H9 (cell line): ENCODE results near the gene ADAMTS3. TPM values are rescaled to one million over a fixed set of nuclear protein-coding genes. Genes with fewer than 3 reads are reported as not detected.

ENCODE experiments used
- DNase-seq: peaks from one replicate; pipeline ENCODE4 v3.0.0-alpha.2; 2017
- H2AFZ ChIP-seq: one replicate; pipeline ENCODE4 v1.6.1; 2013; ENCODE audit warnings: mild to moderate bottlenecking, low read length, control low read depth, moderate library complexity
- H2AK5ac ChIP-seq: 2 replicates; pipeline ENCODE4 v1.6.1; 2013; ENCODE audit warnings: low read length, control low read depth, mixed read lengths; ENCODE audit not compliant: insufficient read length
- H2BK120ac ChIP-seq: one replicate; pipeline ENCODE4 v1.6.1; 2013; ENCODE audit warnings: low read depth, mild to moderate bottlenecking, low read length, control low read depth, inconsistent platforms; ENCODE audit not compliant: poor library complexity, severe bottlenecking
- H2BK12ac ChIP-seq: 2 replicates; pipeline ENCODE4 v1.6.1; 2013; ENCODE audit warnings: low read length, control low read depth, mixed read lengths, low read depth; ENCODE audit not compliant: insufficient read length
- H2BK15ac ChIP-seq: 2 replicates; pipeline ENCODE4 v1.6.1; 2013; ENCODE audit warnings: low read depth, low read length, control low read depth
- H2BK20ac ChIP-seq: one replicate; pipeline ENCODE4 v1.6.1; 2013; ENCODE audit warnings: low read depth, mild to moderate bottlenecking, low read length, control low read depth, inconsistent platforms; ENCODE audit not compliant: poor library complexity, severe bottlenecking
- H2BK5ac ChIP-seq: 2 replicates; pipeline ENCODE4 v1.6.1; 2013; ENCODE audit warnings: low read length, control low read depth, mixed read lengths; ENCODE audit not compliant: insufficient read length
- H3K14ac ChIP-seq: 2 replicates; pipeline ENCODE4 v1.6.1; 2013; ENCODE audit warnings: low read length, control low read depth; ENCODE audit not compliant: insufficient read depth
- H3K18ac ChIP-seq: 2 replicates; pipeline ENCODE4 v1.6.1; 2013; ENCODE audit warnings: low read depth, mild to moderate bottlenecking, mixed read lengths, low read length, control low read depth; ENCODE audit not compliant: insufficient read length
- H3K23ac ChIP-seq: 2 replicates; pipeline ENCODE4 v1.6.1; 2013; ENCODE audit warnings: low read length, control low read depth, mixed read lengths, low read depth; ENCODE audit not compliant: insufficient read length
- H3K23me2 ChIP-seq: 2 replicates; pipeline ENCODE4 v1.6.1; 2013; ENCODE audit warnings: low read depth, mild to moderate bottlenecking, mixed read lengths, low read length, control low read depth; ENCODE audit not compliant: insufficient read length, poor library complexity, severe bottlenecking
- H3K27ac ChIP-seq: 2 replicates; pipeline ENCODE4 v1.5.1; 2013; ENCODE audit warnings: low read length, control low read depth, mixed read lengths, low read depth; ENCODE audit not compliant: insufficient read length
- H3K27me3 ChIP-seq: 2 replicates; pipeline ENCODE4 v1.6.1; 2013; ENCODE audit warnings: low read length, control low read depth, inconsistent platforms; ENCODE audit not compliant: insufficient read depth
- H3K4ac ChIP-seq: 2 replicates; pipeline ENCODE4 v1.6.1; 2013; ENCODE audit warnings: low read depth, mild to moderate bottlenecking, control low read depth, inconsistent platforms, low read length, moderate library complexity
- H3K4me1 ChIP-seq: 2 replicates; pipeline ENCODE4 v1.6.1; 2013; ENCODE audit warnings: low read length, control low read depth, inconsistent platforms; ENCODE audit not compliant: insufficient read depth
- H3K4me2 ChIP-seq: 2 replicates; pipeline ENCODE4 v1.6.1; 2013; ENCODE audit warnings: low read length, control low read depth, mixed read lengths; ENCODE audit not compliant: insufficient read length, insufficient read depth
- H3K56ac ChIP-seq: 2 replicates; pipeline ENCODE4 v1.6.1; 2013; ENCODE audit warnings: low read depth, mild to moderate bottlenecking, mixed read lengths, low read length, control low read depth; ENCODE audit not compliant: insufficient read length
- H3K79me1 ChIP-seq: 2 replicates; pipeline ENCODE4 v1.6.1; 2013; ENCODE audit warnings: low read depth, mild to moderate bottlenecking, moderate library complexity, low read length, control low read depth, inconsistent platforms; ENCODE audit not compliant: insufficient read depth, poor library complexity, severe bottlenecking
- H3K79me2 ChIP-seq: 2 replicates; pipeline ENCODE4 v1.6.1; 2013; ENCODE audit warnings: low read length, control low read depth, inconsistent platforms; ENCODE audit not compliant: insufficient read depth
- H3K9ac ChIP-seq: 2 replicates; pipeline ENCODE4 v1.6.1; 2013; ENCODE audit warnings: low read length, control low read depth, mixed read lengths; ENCODE audit not compliant: insufficient read length; ENCODE audit errors: extremely low read depth
- H3K9me3 ChIP-seq: one replicate; pipeline ENCODE4 v1.6.1; 2013; ENCODE audit warnings: low read depth, low read length, inconsistent platforms; ENCODE audit not compliant: control insufficient read depth
- H3T11ph ChIP-seq: one replicate; pipeline ENCODE4 v1.6.1; 2013; ENCODE audit warnings: mild to moderate bottlenecking, low read length, control low read depth, inconsistent platforms
- H4K20me1 ChIP-seq: one replicate; pipeline ENCODE4 v1.6.1; 2013; ENCODE audit not compliant: control insufficient read depth, insufficient read length, insufficient read depth
- H4K5ac ChIP-seq: 2 replicates; pipeline ENCODE4 v1.6.1; 2013; ENCODE audit warnings: low read depth, mild to moderate bottlenecking, mixed read lengths, low read length, control low read depth; ENCODE audit not compliant: insufficient read length
- H4K8ac ChIP-seq: replicated peaks from 2 replicates; pipeline ENCODE4 v1.6.1; 2013; ENCODE audit warnings: low read length, control low read depth, mixed read lengths, low read depth; ENCODE audit not compliant: insufficient read length
- H4K91ac ChIP-seq: 2 replicates; pipeline ENCODE4 v1.6.1; 2013; ENCODE audit warnings: low read depth, mild to moderate bottlenecking, moderate library complexity, mixed read lengths, low read length, control low read depth; ENCODE audit not compliant: insufficient read length
- H3K27ac Mint-ChIP-seq, 3 experiments: 2 replicates in 2 of 3; 3 replicates in 1 of 3; pipeline ENCODE4 v1.8.0; 2020 to 2021; ENCODE audit warnings: mixed read lengths in 3 of 3, mild to moderate bottlenecking in 1 of 3, moderate library complexity in 1 of 3
- H3K27me3 Mint-ChIP-seq: 2 replicates; pipeline ENCODE4 v1.8.0; 2021; ENCODE audit warnings: low read depth, mild to moderate bottlenecking, moderate library complexity, mixed read lengths
- H3K36me3 Mint-ChIP-seq, 3 experiments: 2 replicates in 2 of 3; 3 replicates in 1 of 3; pipeline ENCODE4 v1.8.0; 2020 to 2021; ENCODE audit warnings: low read depth in 3 of 3, mixed read lengths in 3 of 3; ENCODE audit not compliant: insufficient read depth in 1 of 3
- H3K4me1 Mint-ChIP-seq, 2 experiments: 2 replicates each; pipeline ENCODE4 v1.8.0; 2020; ENCODE audit warnings: mixed read lengths in 2 of 2
- H3K4me3 Mint-ChIP-seq, 2 experiments: 2 replicates in 1 of 2; 3 replicates in 1 of 2; pipeline ENCODE4 v1.8.0; 2020 to 2021; ENCODE audit warnings: mild to moderate bottlenecking in 2 of 2, mixed read lengths in 2 of 2, moderate library complexity in 1 of 2
- H3K9me3 Mint-ChIP-seq, 2 experiments: 2 replicates in 1 of 2; 3 replicates in 1 of 2; pipeline ENCODE4 v1.8.0; 2020; ENCODE audit warnings: mild to moderate bottlenecking in 2 of 2, mixed read lengths in 2 of 2, moderate library complexity in 1 of 2
- WGBS: extraction: QIAGEN DNeasy Blood & Tissue Kit; methylation state at CpG from one replicate; pipeline ENCODE4 v1.1.7; 2013; ENCODE audit warnings: missing lambda C conversion rate, low lambda C conversion rate, mixed read lengths; ENCODE audit not compliant: insufficient read length; ENCODE audit errors: extremely low coverage; 5-methylcytosine and 5-hydroxymethylcytosine counted together
- total RNA-seq: library from RNA; stranded (reverse); gene quantifications from 2 replicates; pipeline ENCODE4 v1.2.1, GENCODE V29; 2021
- TF ChIP-seq, protein P1 (sequence below): fragments of 200-600 bp; sonication (generic); conservative IDR thresholded peaks from 3 replicates; pipeline ENCODE4 v1.8.0; 2021; ENCODE audit warnings: antibody characterized with exemption, mild to moderate bottlenecking

Gene ADAMTS3
- total RNA-seq, 1 experiment from 2014 or later: 1.1 TPM

DNA sequence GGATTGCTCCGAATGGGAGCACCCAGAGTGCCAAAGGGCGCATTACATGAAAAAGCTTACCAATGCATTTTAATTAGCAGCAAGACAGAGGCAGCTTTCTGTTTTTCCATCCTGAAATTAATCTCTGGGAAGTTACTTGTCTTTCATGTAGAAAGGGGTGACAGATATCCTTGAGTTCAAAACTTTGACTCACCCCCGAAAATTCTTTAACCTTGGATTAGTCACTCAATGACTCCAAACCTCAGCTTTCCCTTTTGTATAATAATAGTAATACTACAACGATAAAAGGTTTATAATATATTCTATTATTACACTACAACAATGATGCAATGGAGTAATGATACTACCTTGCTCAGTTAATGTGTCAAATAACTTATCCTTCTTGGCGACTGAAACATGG is 126.3 kb downstream of the ADAMTS3 start:
- H3K9ac ChIP-seq: no peak overlapping the region
- Mint-ChIP-seq H3K27me3 (no peaks in the 10 kb centered on the region; the same call in 1 of the 2 replicates), H3K27ac (no peak overlapping the region), H3K36me3 (no peaks in the 10 kb centered on the region), H3K9me3 (no peaks in the 10 kb centered on the region), H3K4me1 (no peaks in the 10 kb centered on the region), H3K4me3 (no peak overlapping the region)
- H2BK120ac ChIP-seq: no peak overlapping the region
- H2AFZ ChIP-seq: no peak overlapping the region
- no peak overlapping the region for H2BK20ac ChIP-seq
- H3K79me2 ChIP-seq: no peaks in the 10 kb centered on the region
- no peaks in the 10 kb centered on the region for H3K79me1 ChIP-seq
- no peak overlapping the region for H2BK12ac ChIP-seq
- WGBS: no CpG with 5 or more reads among the region's 5 CpGs
- H4K8ac ChIP-seq: no peak overlapping the region
- no peaks in the 10 kb centered on the region for H3K4me1 ChIP-seq
- H4K91ac ChIP-seq: no peak overlapping the region
- H3K27me3 ChIP-seq: no peaks in the 10 kb centered on the region
- H2BK15ac ChIP-seq: no peak overlapping the region
- H3K14ac ChIP-seq: no peak overlapping the region
- H2BK5ac ChIP-seq: no peak overlapping the region
- no peak overlapping the region for H3K4ac ChIP-seq
- H4K20me1 ChIP-seq: no peaks in the 10 kb centered on the region
- no peaks in the 10 kb centered on the region for H3K9me3 ChIP-seq
- no peak overlapping the region for H3K23ac ChIP-seq
- H3K18ac ChIP-seq: no peak overlapping the region
- no peak overlapping the region for H2AK5ac ChIP-seq
- H3K23me2 ChIP-seq: no peaks in the 10 kb centered on the region
- H3K27ac ChIP-seq: no peak overlapping the region
- H3T11ph ChIP-seq: no peak overlapping the region
- H4K5ac ChIP-seq: no peak overlapping the region
- TF ChIP-seq, protein P1, sequence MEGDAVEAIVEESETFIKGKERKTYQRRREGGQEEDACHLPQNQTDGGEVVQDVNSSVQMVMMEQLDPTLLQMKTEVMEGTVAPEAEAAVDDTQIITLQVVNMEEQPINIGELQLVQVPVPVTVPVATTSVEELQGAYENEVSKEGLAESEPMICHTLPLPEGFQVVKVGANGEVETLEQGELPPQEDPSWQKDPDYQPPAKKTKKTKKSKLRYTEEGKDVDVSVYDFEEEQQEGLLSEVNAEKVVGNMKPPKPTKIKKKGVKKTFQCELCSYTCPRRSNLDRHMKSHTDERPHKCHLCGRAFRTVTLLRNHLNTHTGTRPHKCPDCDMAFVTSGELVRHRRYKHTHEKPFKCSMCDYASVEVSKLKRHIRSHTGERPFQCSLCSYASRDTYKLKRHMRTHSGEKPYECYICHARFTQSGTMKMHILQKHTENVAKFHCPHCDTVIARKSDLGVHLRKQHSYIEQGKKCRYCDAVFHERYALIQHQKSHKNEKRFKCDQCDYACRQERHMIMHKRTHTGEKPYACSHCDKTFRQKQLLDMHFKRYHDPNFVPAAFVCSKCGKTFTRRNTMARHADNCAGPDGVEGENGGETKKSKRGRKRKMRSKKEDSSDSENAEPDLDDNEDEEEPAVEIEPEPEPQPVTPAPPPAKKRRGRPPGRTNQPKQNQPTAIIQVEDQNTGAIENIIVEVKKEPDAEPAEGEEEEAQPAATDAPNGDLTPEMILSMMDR: no peak
- no peak overlapping the region for H3K4me2 ChIP-seq
- no peak overlapping the region for H3K56ac ChIP-seq
- no peak for DNase-seq
